Fibroblast of lung (primary cell): ENCODE measurements around the gene ETV6. TPM values are rescaled to one million over a fixed set of nuclear protein-coding genes. Genes with fewer than 3 reads are reported as not detected.
"Not testable (repeated sequence)": the region's sequence is repeated elsewhere in the genome, so short reads cannot be mapped to it uniquely, and the experiment has no call there.

Source experiments
- DNase-seq, 2 donors: peaks; one replicate each; pipeline versions ENCODE4 v3.0.0 to v3.0.0-alpha.2; 2010; ENCODE audit warnings: low read depth in 2 of 2
- H2AFZ ChIP-seq: 2 replicates; pipeline ENCODE4 v1.5.1; 2012; ENCODE audit warnings: low read length, control low read depth, inconsistent platforms
- H3K27ac ChIP-seq: 2 replicates; pipeline ENCODE4 v1.5.1; 2011; ENCODE audit warnings: low read length, control low read depth; ENCODE audit not compliant: insufficient read depth
- H3K27me3 ChIP-seq: 2 replicates; pipeline ENCODE4 v1.5.1; 2011; ENCODE audit warnings: mild to moderate bottlenecking, low read length; ENCODE audit not compliant: control insufficient read depth, insufficient read depth
- H3K36me3 ChIP-seq: 2 replicates; pipeline ENCODE4 v1.5.1; 2011; ENCODE audit warnings: low read length; ENCODE audit not compliant: control insufficient read depth, insufficient read depth
- H3K4me1 ChIP-seq: 2 replicates; pipeline ENCODE4 v1.5.1; 2011; ENCODE audit warnings: low read length; ENCODE audit not compliant: control insufficient read depth, insufficient read depth; ENCODE audit errors: extremely low read depth
- H3K4me2 ChIP-seq: 2 replicates; pipeline ENCODE4 v1.5.1; 2011; ENCODE audit warnings: low read length, control low read depth; ENCODE audit not compliant: insufficient read depth; ENCODE audit errors: extremely low read depth
- H3K4me3 ChIP-seq, 4 experiments: fragments of 200-600 bp in 1 of 4; sonication (generic) in 1 of 4; replicated peaks in 1 of 4; 2 replicates each; pipeline ENCODE4 v1.5.1; 2011 to 2016; ENCODE audit warnings: low read length in 4 of 4, low read depth in 3 of 4, mild to moderate bottlenecking in 3 of 4, control low read depth in 2 of 4, inconsistent platforms in 1 of 4, mixed read lengths in 1 of 4; ENCODE audit not compliant: insufficient read depth in 1 of 4; ENCODE audit errors: control extremely low read depth in 1 of 4
- H3K79me2 ChIP-seq: 2 replicates; pipeline ENCODE4 v1.5.1; 2012; ENCODE audit warnings: mild to moderate bottlenecking, low read length, inconsistent platforms; ENCODE audit not compliant: control insufficient read depth, insufficient read depth
- H3K9ac ChIP-seq: 2 replicates; pipeline ENCODE4 v1.5.1; 2011; ENCODE audit warnings: mild to moderate bottlenecking, low read length, control low read depth; ENCODE audit not compliant: insufficient read depth
- H3K9me3 ChIP-seq: 2 replicates; pipeline ENCODE4 v1.5.1; 2012; ENCODE audit warnings: low read depth, low read length; ENCODE audit not compliant: control insufficient read depth, insufficient read depth
- H4K20me1 ChIP-seq: 2 replicates; pipeline ENCODE4 v1.5.1; 2011; ENCODE audit warnings: low read length; ENCODE audit not compliant: control insufficient read depth, insufficient read depth; ENCODE audit errors: extremely low read depth
- CTCF ChIP-seq, 2 donors: IDR thresholded peaks in 1 of 2; conservative IDR thresholded peaks in 1 of 2; 1 replicate in 1 of 2; 2 replicates in 1 of 2; pipeline ENCODE4 v1.5.1; 2011 to 2012; ENCODE audit warnings: low read length in 2 of 2, control low read depth in 1 of 2, inconsistent platforms in 1 of 2, low read depth in 1 of 2, mild to moderate bottlenecking in 1 of 2
- EZH2 ChIP-seq: IDR thresholded peaks from 2 replicates; pipeline ENCODE4 v1.5.1; 2012; ENCODE audit warnings: low read length, control low read depth, mild to moderate bottlenecking; ENCODE audit errors: missing control alignments
- polyA plus RNA-seq, 2 donors: library from polyadenylated mRNA; depleted of rRNA in 1 of 2; stranded (reverse) in 1 of 2; unstranded in 1 of 2; fragments of >200 nt; gene quantifications; 2 replicates each; pipeline ENCODE4 v1.2.1, GENCODE V29; 2011 to 2012; ENCODE audit warnings: missing spikeins in 1 of 2
- total RNA-seq: library from RNA; depleted of rRNA; stranded (reverse); fragments of >200 nt; gene quantifications from 2 replicates; pipeline ENCODE4 v1.2.1, GENCODE V29; 2014

The ETV6 gene
- total and polyA plus RNA-seq, 2 donors (not counting 1 experiment from before 2014, with no cell fraction given), result 4.3 to 8.9 TPM

- Histone ChIP-seq H3K4me1 (no peaks in the 10 kb centered on the region), H3K4me2 (no peak overlapping the region), H3K9me3 (no peaks in the 10 kb centered on the region), H3K9ac (no peak overlapping the region), H4K20me1 (no peaks in the 10 kb centered on the region), H2AFZ (no peak overlapping the region), H3K27me3 (no peaks in the 10 kb centered on the region), H3K36me3 (no peaks in the 10 kb centered on the region), H3K4me3 (no peak overlapping the region), H3K27ac (no peak overlapping the region), H3K79me2 (no peaks in the 10 kb centered on the region)
- DNase-seq, result peak in 1 of 2 donors; percentile 89
- TF ChIP-seq CTCF (conservative IDR thresholded peaks at IDR 0.05 in 1 of 2, IDR thresholded peaks at IDR 0.05 in 1 of 2; ENCODE audit: low read depth in 1 of 2, low read length in 2 of 2) (no peak), EZH2 (no peak)
Measured at GRCh38 chr12:11906286-11906935, 256.9 kb downstream of the ETV6 start.

GRCh38 chr12:11907625-11908024 lies 258.2 kb downstream of the ETV6 start:
- no peaks in the 10 kb centered on the region for H3K36me3 ChIP-seq
- H3K27me3 ChIP-seq, result no peaks in the 10 kb centered on the region
- H4K20me1 ChIP-seq, result no peaks in the 10 kb centered on the region
- no peaks in the 10 kb centered on the region for H3K79me2 ChIP-seq
- H3K4me3 ChIP-seq, result no peak overlapping the region
- TF ChIP-seq CTCF (conservative IDR thresholded peaks at IDR 0.05 in 1 of 2, IDR thresholded peaks at IDR 0.05 in 1 of 2; ENCODE audit: low read depth in 1 of 2, low read length in 2 of 2) (no peak), EZH2 (no peak)
- H3K4me1 ChIP-seq, result no peaks in the 10 kb centered on the region
- H2AFZ ChIP-seq, result no peak overlapping the region
- no peak overlapping the region for H3K4me2 ChIP-seq
- no peak for DNase-seq
- H3K9me3 ChIP-seq, result no peaks in the 10 kb centered on the region
- no peak overlapping the region for H3K9ac ChIP-seq
- H3K27ac ChIP-seq, result no peak overlapping the region

GRCh38 chr12:11909406-11909805 lies 259.9 kb downstream of the ETV6 start:
- H3K9ac ChIP-seq, H3K27ac ChIP-seq, H3K27me3 ChIP-seq: not testable (repeated sequence)

More at GRCh38 chr12:11909406-11909805, 259.9 kb downstream of the ETV6 start:
- DNase-seq, H2AFZ ChIP-seq, H3K4me3 ChIP-seq, H4K20me1 ChIP-seq, H3K9me3 ChIP-seq, H3K4me2 ChIP-seq, H3K79me2 ChIP-seq, H3K4me1 ChIP-seq, H3K36me3 ChIP-seq: not testable (repeated sequence)
